HL-60 (cell line): ENCODE data around the gene HOMER1.

Source experiments
- CTCF ChIP-seq: IDR thresholded peaks from one replicate; pipeline ENCODE4 v1.5.1; 2011; ENCODE audit warnings: low read length, control low read depth, inconsistent platforms; ENCODE audit not compliant: insufficient read depth
- GABPA ChIP-seq: IDR thresholded peaks from 2 replicates; pipeline ENCODE4 v1.6.1; 2012; ENCODE audit warnings: low read depth
- POLR2AphosphoS5 ChIP-seq: IDR thresholded peaks from 2 replicates; pipeline ENCODE4 v1.6.1; 2012; ENCODE audit warnings: low read depth
- REST ChIP-seq: IDR thresholded peaks from 2 replicates; pipeline ENCODE4 v1.6.1; 2012; ENCODE audit warnings: low read depth; ENCODE audit not compliant: insufficient replicate concordance
- SPI1 ChIP-seq: IDR thresholded peaks from 2 replicates; pipeline ENCODE4 v1.6.1; 2012; ENCODE audit warnings: low read depth, mild to moderate bottlenecking, borderline replicate concordance

GRCh38 chr5:79512049-79512448 is 1.9 kb downstream of the HOMER1 start:
- TF ChIP-seq CTCF (no peak), POLR2AphosphoS5 (no peak), REST (no peak), SPI1 (no peak), GABPA (no peak)
